Neural crest cell (in vitro differentiated cells): ENCODE results near the gene SEMA4B. TPM values are rescaled to one million over a fixed set of nuclear protein-coding genes. Genes with fewer than 3 reads are reported as not detected.

Experiments used
- DNase-seq: peaks from one replicate; pipeline ENCODE4 v3.0.0; 2021; ENCODE audit warnings: low read depth, mixed read lengths, low spot score
- H3K27ac Mint-ChIP-seq: one replicate; pipeline ENCODE4 v1.8.0; 2021; ENCODE audit warnings: mild to moderate bottlenecking, mixed read lengths; ENCODE audit not compliant: unreplicated experiment
- H3K27me3 Mint-ChIP-seq: 2 replicates; pipeline ENCODE4 v1.8.0; 2021; ENCODE audit warnings: low read depth, mild to moderate bottlenecking, mixed read lengths
- H3K36me3 Mint-ChIP-seq: 2 replicates; pipeline ENCODE4 v1.8.0; 2021; ENCODE audit warnings: low read depth, mild to moderate bottlenecking, mixed read lengths
- H3K4me1 Mint-ChIP-seq: 2 replicates; pipeline ENCODE4 v1.8.0; 2021; ENCODE audit warnings: mixed read lengths
- H3K4me3 Mint-ChIP-seq: one replicate; pipeline ENCODE4 v1.8.0; 2021; ENCODE audit warnings: mild to moderate bottlenecking, mixed read lengths
- H3K9me3 Mint-ChIP-seq: 2 replicates; pipeline ENCODE4 v1.8.0; 2021; ENCODE audit warnings: mixed read lengths
- CTCF ChIP-seq: fragments of 200-600 bp; sonication (generic); conservative IDR thresholded peaks from 2 replicates; pipeline ENCODE4 v1.5.0; 2021; ENCODE audit warnings: antibody characterized with exemption, mild to moderate bottlenecking
- total RNA-seq: library from RNA; stranded (reverse); gene quantifications from 2 replicates; pipeline ENCODE4 v1.2.1, GENCODE V29; 2021

The SEMA4B gene
- total RNA-seq, 1 donor from 2014 or later = 26.3 TPM

GRCh38 chr15:90261811-90262210 lies 60.7 kb downstream of the SEMA4B start:
- H3K36me3 Mint-ChIP-seq = no peaks in the 10 kb centered on the region
- peaks cover 8% of the 10 kb centered on the region for H3K27me3 Mint-ChIP-seq
- no peak for DNase-seq
- peaks cover 43% of the 10 kb centered on the region for H3K4me1 Mint-ChIP-seq
- H3K9me3 Mint-ChIP-seq = no peaks in the 10 kb centered on the region
- peak overlapping the region; percentile 91 for H3K27ac Mint-ChIP-seq
- H3K4me3 Mint-ChIP-seq = peak overlapping the region; percentile 25
- no peak for TF ChIP-seq CTCF

GRCh38 chr15:90262426-90262825 lies 61.3 kb downstream of the SEMA4B start:
- H3K4me3 Mint-ChIP-seq = peak overlapping the region; percentile 25
- no peak for TF ChIP-seq CTCF
- peak overlapping the region; percentile 91 for H3K27ac Mint-ChIP-seq
- DNase-seq = no peak
- no peaks in the 10 kb centered on the region for H3K36me3 Mint-ChIP-seq
- H3K27me3 Mint-ChIP-seq = peaks cover 8% of the 10 kb centered on the region
- no peaks in the 10 kb centered on the region for H3K9me3 Mint-ChIP-seq
- peaks cover 44% of the 10 kb centered on the region for H3K4me1 Mint-ChIP-seq

- Mint-ChIP-seq H3K9me3 (no peaks in the 10 kb centered on the region), H3K36me3 (peaks cover 4% of the 10 kb centered on the region), H3K27ac (peak overlapping the region; percentile 97), H3K4me3 (peak overlapping the region; percentile 93), H3K4me1 (peaks cover 59% of the 10 kb centered on the region), H3K27me3 (peaks cover 8% of the 10 kb centered on the region)
- DNase-seq = no peak
- no peak for TF ChIP-seq CTCF
Observed at GRCh38 chr15:90264671-90265070, 63.5 kb downstream of the SEMA4B start.

GRCh38 chr15:90265271-90266060 lies 64.3 kb downstream of the SEMA4B start, which contains the start of gene NGRN:
Gene NGRN (plus strand): TSS chr15:90265672. CDS start chr15:90265713, 41 bp downstream.
- no peak for TF ChIP-seq CTCF
- Mint-ChIP-seq H3K4me1 (peaks cover 65% of the 10 kb centered on the region), H3K4me3 (peak within 1 kb of the TSS; percentile 93), H3K27me3 (peaks cover 8% of the 10 kb centered on the region), H3K27ac (peak within 1 kb of the TSS; percentile 97), H3K9me3 (no peaks in the 10 kb centered on the region), H3K36me3 (peaks cover 7% of the 10 kb centered on the region)
- DNase-seq = peak; percentile 79

GRCh38 chr15:90266061-90266431 lies 64.9 kb downstream of the SEMA4B start:
- peak overlapping the region; percentile 97 for H3K27ac Mint-ChIP-seq

More at GRCh38 chr15:90266061-90266431, 64.9 kb downstream of the SEMA4B start:
- Mint-ChIP-seq H3K27me3 (peaks cover 8% of the 10 kb centered on the region), H3K36me3 (peaks cover 8% of the 10 kb centered on the region), H3K4me3 (peak overlapping the region; percentile 93), H3K4me1 (peaks cover 67% of the 10 kb centered on the region), H3K9me3 (no peaks in the 10 kb centered on the region)
- TF ChIP-seq CTCF = no peak
- DNase-seq = peak; percentile 6
